Lung (tissue), 12 donors: ENCODE results near the gene ESPN. TPM values are rescaled to one million over a fixed set of nuclear protein-coding genes. Genes with fewer than 3 reads are reported as not detected.

Experiments used
- ATAC-seq: fragments of 200-7000 bp; cut with Tn5 transposase; one replicate; pipeline ENCODE4 v1.9.1; 2020; ENCODE audit warnings: moderate number of reproducible peaks; ENCODE audit not compliant: insufficient read depth, low FRiP score
- DNase-seq, 3 donors: peaks; one replicate each; pipeline ENCODE4 v3.0.0-alpha.2; 2013 to 2017
- H3K27ac ChIP-seq, 2 donors: one replicate each; pipeline ENCODE4 v1.5.1; 2013; ENCODE audit warnings: mild to moderate bottlenecking in 2 of 2, moderate library complexity in 2 of 2, control low read depth in 1 of 2, inconsistent platforms in 1 of 2, low read depth in 1 of 2, low read length in 1 of 2
- H3K27me3 ChIP-seq, 3 donors: one replicate each; pipeline ENCODE4 v1.5.1; 2013; ENCODE audit warnings: low read length in 2 of 3; ENCODE audit not compliant: control insufficient read depth in 3 of 3, insufficient read depth in 3 of 3
- H3K36me3 ChIP-seq, 4 donors: one replicate each; pipeline ENCODE4 v1.5.1; 2013; ENCODE audit warnings: low read length in 4 of 4, mild to moderate bottlenecking in 1 of 4, moderate library complexity in 1 of 4; ENCODE audit not compliant: control insufficient read depth in 4 of 4, insufficient read depth in 4 of 4
- H3K4me1 ChIP-seq, 5 donors: one replicate each; pipeline ENCODE4 v1.5.1; 2013; ENCODE audit warnings: low read length in 5 of 5, mild to moderate bottlenecking in 2 of 5, moderate library complexity in 1 of 5; ENCODE audit not compliant: control insufficient read depth in 5 of 5, insufficient read depth in 5 of 5
- H3K4me3 ChIP-seq: one replicate; pipeline ENCODE4 v1.5.1; 2013; ENCODE audit warnings: mild to moderate bottlenecking, control low read depth, moderate library complexity
- H3K9ac ChIP-seq, 2 donors: one replicate each; pipeline ENCODE4 v1.5.1; 2013; ENCODE audit warnings: low read length in 2 of 2, control low read depth in 1 of 2; ENCODE audit not compliant: insufficient read depth in 1 of 2
- H3K9me3 ChIP-seq, 4 donors: one replicate each; pipeline ENCODE4 v1.5.1; 2013; ENCODE audit warnings: low read length in 3 of 4, mild to moderate bottlenecking in 1 of 4, moderate library complexity in 1 of 4; ENCODE audit not compliant: control insufficient read depth in 4 of 4, insufficient read depth in 3 of 4
- CTCF ChIP-seq: IDR thresholded peaks from 2 replicates; pipeline ENCODE4 v1.5.1; 2012; ENCODE audit warnings: mild to moderate bottlenecking; ENCODE audit errors: control extremely low read depth, extremely low read depth
- WGBS, 2 donors: extraction: QIAGEN DNeasy Blood & Tissue Kit; methylation state at CpG; one replicate each; pipeline ENCODE4 v1.1.7; 2013; 5-methylcytosine and 5-hydroxymethylcytosine counted together
- polyA plus RNA-seq, 2 donors: library from polyadenylated mRNA; stranded (reverse); fragments of 200-250 nt; gene quantifications; one replicate each; pipeline ENCODE4 v1.2.1, GENCODE V29; 2013
- total RNA-seq, 2 donors: library from RNA; depleted of rRNA in 1 of 2; stranded (reverse); fragments of >200 nt in 1 of 2; gene quantifications; one replicate each; pipeline ENCODE4 v1.2.1, GENCODE V29; 2014 to 2021
- donor health status: control.
- donor health status: control.
- donor health status: Bipolar disorder and iron deficiency.
- donor health status: healthy.
- donor health status: DM: yes; HTN: yes; CAD: no.

ESPN gene
- total and polyA plus RNA-seq, 4 donors, result 2.1 to 20.8 (median 7.4) TPM

GRCh38 chr1:6386371-6386949, 38.1 kb upstream of the ESPN start:
- Histone ChIP-seq H3K4me3 (no peak overlapping the region), H3K4me1 (peaks cover 0 to 8% (median under 1%) of the 10 kb centered on the region in 5 donors), H3K36me3 (no peaks in the 10 kb centered on the region), H3K27ac (no peak overlapping the region), H3K9ac (no peak overlapping the region), H3K9me3 (no peaks in the 10 kb centered on the region), H3K27me3 (no peaks in the 10 kb centered on the region)
- ATAC-seq, result no peak
- 78 to 86% methylated on average over 10 of the region's 10 CpGs for WGBS, 2 donors
- DNase-seq, result no peak
- TF ChIP-seq CTCF, result no peak

GRCh38 chr1:6389971-6390370, 34.6 kb upstream of the ESPN start:
- Histone ChIP-seq H3K9ac (no peak overlapping the region), H3K4me1 (peaks cover 0 to 20% (median 8%) of the 10 kb centered on the region in 5 donors), H3K4me3 (no peak overlapping the region), H3K36me3 (no peaks in the 10 kb centered on the region), H3K27ac (no peak overlapping the region), H3K9me3 (no peaks in the 10 kb centered on the region), H3K27me3 (no peaks in the 10 kb centered on the region)
- DNase-seq, result no peak
- TF ChIP-seq CTCF, result no peak
- 90 to 94% methylated on average over 9 of the region's 9 CpGs for WGBS, 2 donors
- no peak for ATAC-seq

- H3K27ac ChIP-seq, result no peak overlapping the region
- H3K36me3 ChIP-seq, result no peaks in the 10 kb centered on the region
- H3K4me3 ChIP-seq, result peak overlapping the region; percentile 73
- no peak for TF ChIP-seq CTCF
- H3K9ac ChIP-seq, result no peak overlapping the region
- ATAC-seq (no peak), DNase-seq (peak in 2 of 3 donors; percentile 16 to 26)
- no peaks in the 10 kb centered on the region for H3K9me3 ChIP-seq
- 31 to 40% methylated on average over 16 of the region's 16 CpGs for WGBS, 2 donors
- H3K4me1 ChIP-seq, result peaks cover 0 to 16% (median 6%) of the 10 kb centered on the region in 5 donors
- H3K27me3 ChIP-seq, result no peaks in the 10 kb centered on the region
These were observed 32.4 kb upstream of the ESPN start for GRCh38 chr1:6391951-6392808.
